SK-N-SH (cell line): ENCODE results near the gene ZIC1. TPM values are rescaled to one million over a fixed set of nuclear protein-coding genes. Genes with fewer than 3 reads are reported as not detected.

Source experiments
- CTCF ChIA-PET: fragments of 300-600, 350-600 bp; formaldehyde crosslinking; extraction: SDS; loops from one replicate; lab custom pipeline; 2021; lab: Yijun Ruan, JAX
- POLR2A ChIA-PET: fragments of 350-600 bp; sonication (Branson Sonifier 250); formaldehyde crosslinking; extraction: SDS; loops from one replicate; lab custom pipeline; 2020; ENCODE audit warnings: antibody characterized with exemption, inconsistent platforms; lab: Yijun Ruan, JAX
- DNase-seq: peaks from one replicate; pipeline ENCODE4 v3.0.0; 2012
- H2AFZ ChIP-seq: fragments of 200-600 bp; sonication (generic); 2 replicates; pipeline ENCODE4 v1.8.1; 2016; ENCODE audit warnings: antibody characterized with exemption, mild to moderate bottlenecking, low read depth
- H3F3A ChIP-seq: fragments of 200-600 bp; sonication (generic); replicated peaks from 2 replicates; pipeline ENCODE3; 2016; ENCODE audit warnings: antibody characterized with exemption, mild to moderate bottlenecking; ENCODE audit not compliant: insufficient read depth
- H3K27ac ChIP-seq, 2 experiments: fragments of 200-500 bp in 1 of 2; fragments of 200-600 bp in 1 of 2; sonication (Bioruptor generic) in 1 of 2; sonication (generic), shearing (Covaris generic) in 1 of 2; 2 replicates each; pipeline versions ENCODE4 v1.5.1 to v1.6.1; 2014 to 2016; ENCODE audit warnings: low read depth in 2 of 2, inconsistent platforms in 1 of 2, low read length in 1 of 2, mild to moderate bottlenecking in 1 of 2, mixed read lengths in 1 of 2
- H3K27me3 ChIP-seq: fragments of 200-600 bp; sonication (generic), shearing (Covaris generic); 2 replicates; pipeline ENCODE4 v1.6.1; 2016; ENCODE audit warnings: mixed run types; ENCODE audit not compliant: insufficient read depth
- H3K36me3 ChIP-seq, 2 experiments: fragments of 200-500 bp in 1 of 2; fragments of 200-600 bp in 1 of 2; sonication (Bioruptor generic) in 1 of 2; sonication (generic) in 1 of 2; replicated peaks in 1 of 2; 2 replicates each; pipeline versions ENCODE3 to v1.5.1; 2014 to 2016; ENCODE audit warnings: low read length in 1 of 2, mild to moderate bottlenecking in 1 of 2; ENCODE audit not compliant: insufficient read depth in 2 of 2, control insufficient read depth in 1 of 2
- H3K4me1 ChIP-seq, 2 experiments: fragments of 200-500 bp in 1 of 2; fragments of 200-600 bp in 1 of 2; sonication (Bioruptor generic) in 1 of 2; sonication (generic), shearing (Covaris generic) in 1 of 2; 2 replicates each; pipeline versions ENCODE4 v1.5.1 to v1.6.1; 2014 to 2016; ENCODE audit warnings: low read depth in 1 of 2, low read length in 1 of 2, mixed run types in 1 of 2; ENCODE audit not compliant: insufficient read depth in 2 of 2, control insufficient read depth in 1 of 2
- H3K4me2 ChIP-seq: fragments of 200-600 bp; sonication (generic), shearing (Covaris generic); 2 replicates; pipeline ENCODE4 v1.6.1; 2017; ENCODE audit warnings: mixed run types
- H3K4me3 ChIP-seq, 2 experiments: fragments of 200-500 bp in 1 of 2; fragments of 200-600 bp in 1 of 2; sonication (Bioruptor generic) in 1 of 2; sonication (generic), shearing (Covaris generic) in 1 of 2; 2 replicates each; pipeline versions ENCODE4 v1.5.1 to v1.8.1; 2014 to 2016; ENCODE audit warnings: low read depth in 2 of 2, inconsistent platforms in 1 of 2, low read length in 1 of 2, mild to moderate bottlenecking in 1 of 2, mixed read lengths in 1 of 2, moderate library complexity in 1 of 2
- H3K79me2 ChIP-seq: fragments of 200-600 bp; sonication (generic); 2 replicates; pipeline ENCODE4 v1.8.1; 2017; ENCODE audit warnings: mild to moderate bottlenecking; ENCODE audit not compliant: insufficient read depth
- H3K9ac ChIP-seq: fragments of 200-600 bp; sonication (generic); 2 replicates; pipeline ENCODE4 v1.6.1; 2017; ENCODE audit warnings: mixed run types
- H3K9me2 ChIP-seq: fragments of 200-600 bp; sonication (generic); 2 replicates; pipeline ENCODE4 v1.6.1; 2017; ENCODE audit warnings: mixed run types
- H3K9me3 ChIP-seq: fragments of 200-600 bp; sonication (generic); 2 replicates; pipeline ENCODE4 v1.6.1; 2017; ENCODE audit warnings: mixed run types, mild to moderate bottlenecking, moderate library complexity
- H4K20me1 ChIP-seq: fragments of 200-600 bp; sonication (generic); 2 replicates; pipeline ENCODE4 v1.6.1; 2017; ENCODE audit warnings: mild to moderate bottlenecking, mixed run types; ENCODE audit not compliant: insufficient read depth
- FOXM1 ChIP-seq: IDR thresholded peaks from 2 replicates; pipeline ENCODE4 v1.4.0; 2012; ENCODE audit warnings: low read depth, mild to moderate bottlenecking
- IRF3 ChIP-seq: fragments of 150-350 bp; IDR thresholded peaks from 2 replicates; pipeline ENCODE4 v1.6.1; 2016; ENCODE audit warnings: mild to moderate bottlenecking, low read depth, low read length
- JUND ChIP-seq: IDR thresholded peaks from 2 replicates; pipeline ENCODE4 v1.4.0; 2012
- MAX ChIP-seq: IDR thresholded peaks from 2 replicates; pipeline ENCODE4 v1.4.0; 2012; ENCODE audit warnings: low read depth
- MEF2A ChIP-seq: IDR thresholded peaks from 2 replicates; pipeline ENCODE4 v1.4.0; 2012; ENCODE audit warnings: low read depth, borderline replicate concordance
- MXI1 ChIP-seq: IDR thresholded peaks from 2 replicates; pipeline ENCODE4 v1.6.1; 2012; ENCODE audit warnings: mild to moderate bottlenecking, low read depth, low read length, improper control_type of control experiment
- NFIC ChIP-seq: IDR thresholded peaks from 2 replicates; pipeline ENCODE4 v1.4.0; 2012; ENCODE audit warnings: borderline replicate concordance
- NRF1 ChIP-seq: IDR thresholded peaks from 2 replicates; pipeline ENCODE4 v1.6.1; 2012; ENCODE audit warnings: low read depth, mild to moderate bottlenecking, low read length
- POLR2AphosphoS5 ChIP-seq: IDR thresholded peaks from 2 replicates; pipeline ENCODE4 v1.6.1; 2012; ENCODE audit warnings: low read depth, low read length
- REST ChIP-seq: IDR thresholded peaks from 2 replicates; pipeline ENCODE4 v1.6.1; 2012; ENCODE audit warnings: mild to moderate bottlenecking, low read depth, low read length, moderate library complexity
- RFX5 ChIP-seq: IDR thresholded peaks from 2 replicates; pipeline ENCODE4 v1.6.1; 2012; ENCODE audit warnings: mild to moderate bottlenecking, improper control_type of control experiment, low read length
- TAF1 ChIP-seq: IDR thresholded peaks from 2 replicates; pipeline ENCODE4 v1.6.1; 2012; ENCODE audit warnings: low read depth, mild to moderate bottlenecking, low read length, moderate library complexity, borderline replicate concordance
- YY1 ChIP-seq: IDR thresholded peaks from 2 replicates; pipeline ENCODE4 v1.4.0; 2012; ENCODE audit warnings: low read depth, mild to moderate bottlenecking
- ZBTB33 ChIP-seq: IDR thresholded peaks from 2 replicates; pipeline ENCODE4 v1.4.0; 2012; ENCODE audit warnings: low read depth, borderline replicate concordance
- WGBS: methylation state at CpG from one replicate; pipeline ENCODE4 v1.1.6; 2017; ENCODE audit warnings: low lambda C conversion rate; 5-methylcytosine and 5-hydroxymethylcytosine counted together
- polyA plus RNA-seq, 3 experiments: library from polyadenylated mRNA; depleted of rRNA; stranded (reverse); fragments of >200 nt; gene quantifications; 2 replicates each; pipeline ENCODE4 v1.2.3, GENCODE V29; 2012

The ZIC1 gene
- polyA plus RNA-seq, 1 of the 3 experiments (the other 2 are of a cell fraction) = 16.7 TPM

GRCh38 chr3:147403511-147403910, 5.7 kb upstream of the ZIC1 start:
- Histone ChIP-seq H3K27me3 (peaks cover 47% of the 10 kb centered on the region; the same call in 1 of the 2 replicates), H3K4me1 (no peaks in the 10 kb centered on the region), H2AFZ (no peak overlapping the region), H3F3A (no peaks in the 10 kb centered on the region), H3K36me3 (no peaks in the 10 kb centered on the region), H3K4me2 (no peak overlapping the region), H3K9me2 (no peaks in the 10 kb centered on the region), H3K4me3 (no peak overlapping the region), H3K9ac (no peak overlapping the region), H3K27ac (no peak overlapping the region), H3K9me3 (no peaks in the 10 kb centered on the region), H3K79me2 (peaks cover 4% of the 10 kb centered on the region; the same call in 1 of the 2 replicates), H4K20me1 (no peaks in the 10 kb centered on the region)
- TF ChIP-seq MEF2A (no peak), RFX5 (no peak), YY1 (no peak), MXI1 (no peak), IRF3 (no peak), REST (no peak), NRF1 (no peak), ZBTB33 (no peak), NFIC (no peak), JUND (no peak), MAX (no peak), FOXM1 (no peak), TAF1 (no peak), POLR2AphosphoS5 (no peak)
- ChIA-PET POLR2A (no interaction called here), CTCF (no interaction called here)
- WGBS = 44% methylated on average over 5 of the region's 5 CpGs
- DNase-seq = no peak
